ENCODE results near the gene YPEL2.

YPEL2 gene

DNA sequence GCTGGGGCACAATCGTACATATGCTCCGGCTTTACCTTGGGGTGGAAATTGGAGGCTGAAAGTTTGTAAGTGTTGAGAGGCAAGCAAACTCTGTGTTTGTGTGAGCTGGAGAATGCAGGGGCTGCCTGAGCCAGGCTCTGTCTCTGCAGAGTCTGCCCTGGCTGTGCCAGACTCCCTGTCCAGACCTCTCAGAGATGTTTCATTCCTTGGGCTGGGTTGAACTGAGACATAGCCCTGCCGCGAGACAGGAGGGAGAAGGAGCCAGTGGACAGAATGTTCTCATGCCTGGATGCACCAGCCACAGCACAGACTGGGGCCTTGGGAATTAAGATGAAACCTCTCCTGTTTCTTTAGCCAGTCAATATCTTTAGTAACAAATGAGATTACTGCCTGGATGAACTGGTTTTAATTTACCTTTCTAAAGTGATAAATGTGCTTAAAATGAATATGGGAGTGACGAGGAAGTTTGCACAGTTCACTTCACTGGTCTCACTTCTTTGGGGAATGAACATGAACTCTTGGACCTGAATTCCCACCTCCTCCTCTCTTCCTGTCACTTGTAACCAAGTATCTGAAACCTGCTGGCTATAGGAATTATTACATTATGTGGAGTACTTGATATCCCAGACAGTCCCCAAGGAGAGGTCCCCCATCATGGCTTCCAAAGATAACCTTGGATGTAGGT, 40.1 kb downstream of the YPEL2 start:
- H3K27ac Mint-ChIP-seq: peak overlapping the region; percentile 86
- no peaks in the 10 kb centered on the region for H3K27me3 Mint-ChIP-seq
- peaks cover 63% of the 10 kb centered on the region for H3K4me1 Mint-ChIP-seq
- DNase-seq (ENCODE audit: low spot score in 2 of 2) (no peak), ATAC-seq (ENCODE audit: low read depth) (no peak)
- peak overlapping the region; percentile 76 for H3K4me3 Mint-ChIP-seq
- H3K9me3 Mint-ChIP-seq: no peaks in the 10 kb centered on the region
- peaks cover 5% of the 10 kb centered on the region for H3K36me3 Mint-ChIP-seq

DNA sequence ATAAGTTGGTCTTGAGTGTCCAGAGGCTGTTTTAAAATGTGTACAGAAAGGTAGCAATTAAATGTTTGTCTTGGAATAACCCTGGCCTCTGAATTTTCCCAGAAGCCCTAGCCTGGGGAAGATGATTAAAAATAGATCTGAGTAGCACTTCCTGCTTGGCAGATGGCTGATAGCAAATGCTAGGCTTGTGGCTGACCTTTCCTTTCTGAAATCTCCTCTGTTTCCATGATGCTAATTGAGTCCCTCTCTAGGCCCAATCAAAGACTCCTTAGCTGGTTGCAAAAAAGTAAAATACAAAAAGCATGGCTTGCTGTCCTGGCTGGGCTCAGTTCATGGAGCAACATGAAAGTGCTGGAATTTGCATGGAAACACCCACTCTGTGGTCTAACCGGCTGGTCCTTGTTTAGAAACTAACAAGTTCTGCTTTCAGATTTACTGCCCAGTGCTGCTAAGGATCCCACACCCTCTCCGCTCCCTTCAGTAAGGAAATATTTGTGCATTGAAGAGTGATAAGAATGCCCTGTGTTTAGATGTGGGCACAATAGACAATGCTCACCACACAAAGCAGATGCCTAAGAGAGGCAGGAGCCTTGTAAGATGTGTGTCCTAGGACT, 40.8 kb downstream of the YPEL2 start:
- ATAC-seq (ENCODE audit: low read depth): peak; percentile 65
- no peaks in the 10 kb centered on the region for H3K9me3 Mint-ChIP-seq
- H3K4me3 Mint-ChIP-seq: peak overlapping the region; percentile 76
- H3K4me1 Mint-ChIP-seq: peaks cover 63% of the 10 kb centered on the region
- H3K27me3 Mint-ChIP-seq: no peaks in the 10 kb centered on the region
- H3K27ac Mint-ChIP-seq: peak overlapping the region; percentile 86
- DNase-seq (ENCODE audit: low spot score in 2 of 2): no peak
- H3K36me3 Mint-ChIP-seq: peaks cover 5% of the 10 kb centered on the region

DNA sequence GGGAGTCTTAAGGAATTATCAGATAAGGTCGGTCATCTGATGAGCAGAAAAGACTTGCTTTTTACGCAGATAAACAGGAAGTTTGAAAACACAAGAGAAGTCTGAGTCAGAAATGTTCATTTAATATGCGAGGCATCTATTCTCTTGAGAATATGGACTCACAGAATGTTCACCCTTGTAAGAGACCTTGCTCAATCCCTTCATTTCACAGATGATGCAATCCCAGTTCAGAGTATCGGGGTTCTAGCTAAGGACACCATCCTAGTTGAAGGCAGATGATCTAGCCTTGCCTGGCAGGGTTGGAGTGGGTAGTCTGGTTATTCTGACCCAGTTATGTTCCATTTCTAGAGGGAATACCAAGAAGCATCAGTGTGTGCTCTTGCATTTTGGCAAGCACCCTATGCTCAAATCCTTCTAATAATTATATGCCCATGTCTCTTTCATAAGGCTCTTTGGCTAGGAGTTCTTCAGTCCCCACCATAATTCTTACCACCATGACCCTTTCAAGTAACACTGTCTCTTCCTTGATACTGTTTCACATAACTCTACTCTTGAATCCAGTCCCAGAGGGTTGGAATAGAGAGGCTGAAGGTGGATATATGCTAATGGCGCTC, 42.5 kb downstream of the YPEL2 start:
- ATAC-seq (ENCODE audit: low read depth): no peak
- peak overlapping the region; percentile 86 for H3K27ac Mint-ChIP-seq
- DNase-seq (ENCODE audit: low spot score in 2 of 2): no peak
- H3K9me3 Mint-ChIP-seq: no peaks in the 10 kb centered on the region
- H3K36me3 Mint-ChIP-seq: no peaks in the 10 kb centered on the region
- peak overlapping the region; percentile 66 for H3K4me3 Mint-ChIP-seq
- H3K4me1 Mint-ChIP-seq: peaks cover 57% of the 10 kb centered on the region
- no peaks in the 10 kb centered on the region for H3K27me3 Mint-ChIP-seq

DNA sequence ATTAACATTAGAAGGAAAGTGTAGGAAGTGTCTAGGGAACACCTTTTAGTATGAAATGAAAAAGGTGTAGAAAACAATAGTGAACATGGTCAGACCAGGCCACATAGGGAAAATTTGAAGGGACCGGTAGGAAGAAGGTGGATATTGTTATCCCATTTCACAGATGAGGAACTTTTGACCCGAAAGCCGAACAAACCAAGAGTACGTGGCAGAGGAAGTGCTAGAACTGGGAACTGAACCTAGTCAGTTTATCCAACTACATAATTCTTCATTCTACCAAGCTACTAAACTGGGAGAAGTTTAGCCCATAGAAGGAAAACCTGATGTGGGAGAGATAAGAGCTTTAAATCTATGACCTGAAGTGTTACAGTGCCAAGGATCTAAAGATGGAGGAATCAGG, 43.2 kb downstream of the YPEL2 start:
- DNase-seq (ENCODE audit: low spot score in 2 of 2): no peak
- peaks cover 57% of the 10 kb centered on the region for H3K4me1 Mint-ChIP-seq
- no peaks in the 10 kb centered on the region for H3K9me3 Mint-ChIP-seq
- H3K4me3 Mint-ChIP-seq: peak overlapping the region; percentile 19
- no peaks in the 10 kb centered on the region for H3K36me3 Mint-ChIP-seq
- no peak for ATAC-seq (ENCODE audit: low read depth)
- H3K27me3 Mint-ChIP-seq: no peaks in the 10 kb centered on the region
- H3K27ac Mint-ChIP-seq: peak overlapping the region; percentile 86

DNA sequence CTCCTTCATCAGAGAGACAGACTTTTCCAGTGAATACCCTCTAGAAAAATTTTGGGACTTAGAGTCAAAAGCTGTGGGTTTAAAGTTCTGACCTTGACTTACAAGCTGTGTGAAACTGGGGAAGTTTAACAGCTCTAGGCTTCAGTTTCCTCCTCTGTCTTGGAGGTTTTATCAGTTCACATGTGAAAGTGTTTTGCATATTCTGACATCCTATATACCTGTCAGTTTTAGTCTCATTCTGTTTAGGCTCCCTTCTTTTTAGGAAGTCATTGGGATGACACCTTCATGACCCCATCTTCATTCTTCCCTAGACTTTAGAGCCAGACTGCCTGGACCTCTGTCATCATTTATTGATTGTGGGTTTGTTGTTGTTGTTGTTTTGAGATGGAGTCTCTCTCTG, 44.4 kb downstream of the YPEL2 start:
- ATAC-seq (ENCODE audit: low read depth): peak; percentile 68

DNA sequence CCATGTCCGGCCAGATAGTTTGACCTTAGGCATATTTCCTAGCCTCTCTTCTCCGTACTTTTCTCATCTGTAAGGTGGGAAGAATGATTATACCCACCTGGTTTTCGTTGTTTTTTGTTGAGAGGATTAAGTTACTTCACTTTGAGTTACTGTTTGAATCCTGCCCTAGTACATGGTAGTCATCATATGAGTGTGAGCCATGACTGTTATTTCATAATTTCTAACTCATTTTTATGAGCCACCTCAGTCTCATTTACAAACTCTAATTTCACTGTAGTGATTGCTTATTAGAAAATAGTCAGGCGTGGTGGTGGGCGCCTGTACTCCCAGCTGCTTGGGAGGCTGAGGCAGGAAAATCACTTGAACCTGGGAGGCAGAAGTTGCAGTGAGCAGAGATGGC, 45.1 kb downstream of the YPEL2 start:
- H3K9me3 Mint-ChIP-seq: no peaks in the 10 kb centered on the region
- DNase-seq (ENCODE audit: low spot score in 2 of 2) (no peak), ATAC-seq (ENCODE audit: low read depth) (no peak)
- H3K27me3 Mint-ChIP-seq: no peaks in the 10 kb centered on the region
- H3K27ac Mint-ChIP-seq: peak overlapping the region; percentile 8
- peaks cover 2% of the 10 kb centered on the region for H3K36me3 Mint-ChIP-seq
- no peak overlapping the region for H3K4me3 Mint-ChIP-seq
- peaks cover 48% of the 10 kb centered on the region for H3K4me1 Mint-ChIP-seq

More for the DNA sequence above, 44.4 kb downstream of the YPEL2 start:
- Mint-ChIP-seq H3K4me3 (peak overlapping the region; percentile 21), H3K36me3 (peaks cover 2% of the 10 kb centered on the region), H3K27me3 (no peaks in the 10 kb centered on the region), H3K4me1 (peaks cover 55% of the 10 kb centered on the region), H3K27ac (peak overlapping the region; percentile 8), H3K9me3 (no peaks in the 10 kb centered on the region)
- no peak for DNase-seq (ENCODE audit: low spot score in 2 of 2)

DNA sequence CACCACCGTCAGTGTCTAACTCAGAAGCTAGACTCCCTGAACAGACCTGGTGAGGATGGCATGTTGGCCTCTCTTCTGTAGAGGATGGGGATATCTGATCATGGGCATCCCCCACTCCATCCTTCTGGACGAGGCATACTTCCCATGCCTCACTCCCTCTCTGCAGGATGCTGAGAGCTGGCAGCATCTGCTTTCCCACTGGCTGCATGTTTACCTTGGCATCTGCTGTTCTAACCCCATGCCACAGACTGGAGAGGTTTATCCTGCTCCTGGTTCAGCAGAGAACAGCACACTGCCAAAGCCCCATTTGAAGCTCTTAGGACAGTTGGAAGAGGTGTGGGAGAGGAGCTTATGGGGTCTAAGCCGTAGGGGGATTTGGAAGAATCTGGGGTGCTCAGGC, 46.0 kb downstream of the YPEL2 start:
- ATAC-seq (ENCODE audit: low read depth) (no peak), DNase-seq (ENCODE audit: low spot score in 2 of 2) (no peak)
- peaks cover 39% of the 10 kb centered on the region for H3K4me1 Mint-ChIP-seq

DNA sequence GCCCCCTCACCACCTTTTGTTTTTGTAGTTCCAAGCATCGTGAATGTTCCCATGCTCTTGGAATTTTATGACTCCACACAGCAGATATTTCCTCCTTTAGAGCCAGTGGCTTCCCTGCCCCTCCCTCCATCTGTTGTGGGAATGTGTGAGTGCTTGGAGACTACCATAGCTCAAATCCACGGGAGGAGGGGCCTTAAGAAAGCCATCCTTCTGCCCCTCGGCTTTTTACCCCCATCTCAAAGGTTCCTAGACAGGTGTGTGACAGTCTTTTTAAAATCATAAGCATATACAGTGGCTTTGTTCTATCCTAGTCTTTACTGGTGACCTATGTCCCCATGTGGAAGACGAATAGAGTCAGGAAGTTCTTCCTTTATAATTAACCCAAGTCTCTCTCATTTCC, 47.2 kb downstream of the YPEL2 start:
- no peak overlapping the region for H3K27ac Mint-ChIP-seq

More for the DNA sequence above, 46.0 kb downstream of the YPEL2 start:
- no peak overlapping the region for H3K27ac Mint-ChIP-seq
- no peaks in the 10 kb centered on the region for H3K27me3 Mint-ChIP-seq
- H3K36me3 Mint-ChIP-seq: peaks cover 5% of the 10 kb centered on the region
- H3K9me3 Mint-ChIP-seq: no peaks in the 10 kb centered on the region
- no peak overlapping the region for H3K4me3 Mint-ChIP-seq

DNA sequence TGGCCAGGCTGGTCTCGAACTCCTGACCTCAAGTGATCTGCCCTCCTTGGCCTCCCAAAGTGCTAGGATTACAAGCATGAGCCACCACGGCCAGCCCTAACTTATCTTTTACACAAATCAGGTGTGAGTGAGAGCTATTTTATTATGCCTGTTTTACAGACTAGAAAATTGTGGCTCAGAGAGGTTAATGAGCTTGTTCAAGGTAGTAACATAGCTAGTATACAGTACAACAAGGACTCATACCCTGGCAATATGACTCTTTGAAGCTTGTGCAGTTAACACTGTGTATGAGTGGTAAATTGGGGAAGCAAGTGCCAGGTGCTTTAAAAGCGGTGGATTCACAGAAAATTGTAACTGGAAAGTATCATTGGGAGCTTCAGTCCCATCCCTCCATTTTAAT, 49.0 kb downstream of the YPEL2 start:
- H3K4me1 Mint-ChIP-seq: peaks cover 13% of the 10 kb centered on the region
- no peak overlapping the region for H3K4me3 Mint-ChIP-seq

More for the DNA sequence above, 47.2 kb downstream of the YPEL2 start:
- ATAC-seq (ENCODE audit: low read depth) (no peak), DNase-seq (ENCODE audit: low spot score in 2 of 2) (no peak)
- H3K4me3 Mint-ChIP-seq: no peak overlapping the region
- no peaks in the 10 kb centered on the region for H3K9me3 Mint-ChIP-seq
- peaks cover 29% of the 10 kb centered on the region for H3K4me1 Mint-ChIP-seq
- H3K27me3 Mint-ChIP-seq: no peaks in the 10 kb centered on the region
- peaks cover 5% of the 10 kb centered on the region for H3K36me3 Mint-ChIP-seq

DNA sequence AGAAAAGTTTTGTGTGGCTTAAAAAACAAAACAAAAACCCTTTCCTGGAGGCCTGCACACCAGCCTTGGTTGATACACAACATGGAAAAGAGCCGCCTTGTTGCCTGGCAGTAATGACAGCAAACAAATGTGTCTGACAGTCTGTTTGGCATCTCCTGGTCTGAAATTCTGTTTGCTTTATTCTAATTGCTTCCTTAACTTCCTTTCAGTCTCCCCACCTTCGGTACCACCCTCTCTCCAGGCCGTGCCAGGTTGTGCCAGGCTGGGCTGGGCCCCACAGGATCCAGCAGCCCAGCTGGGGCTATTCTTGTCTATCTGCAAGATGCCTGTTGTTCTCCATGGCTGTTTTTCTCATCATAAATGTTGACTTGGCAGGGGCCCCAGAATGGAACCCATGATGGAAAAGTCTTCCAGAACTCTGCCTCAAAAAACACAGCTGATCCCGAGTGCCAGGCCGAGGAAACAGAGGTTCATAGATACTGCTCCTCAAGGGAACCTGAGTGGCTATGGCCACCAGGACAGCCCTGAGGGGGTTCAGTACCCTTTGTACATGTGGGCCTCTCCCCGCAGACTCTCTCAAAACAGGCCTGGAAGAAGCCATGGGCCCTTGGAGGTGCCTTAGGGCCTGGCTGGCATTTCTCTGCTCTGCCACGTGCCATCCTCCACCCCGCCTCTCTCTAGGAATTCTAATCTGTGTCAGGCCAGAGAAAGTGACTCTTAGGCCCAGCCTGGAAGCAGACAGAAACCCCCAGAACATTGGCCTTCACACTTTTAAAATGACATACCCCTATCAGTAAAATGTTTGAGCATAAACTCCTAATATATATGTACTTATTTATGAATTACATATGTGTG, 50.5 kb downstream of the YPEL2 start:
- Mint-ChIP-seq H3K27ac (no peak overlapping the region), H3K36me3 (peaks cover 5% of the 10 kb centered on the region), H3K27me3 (no peaks in the 10 kb centered on the region), H3K9me3 (no peaks in the 10 kb centered on the region), H3K4me1 (peaks cover 8% of the 10 kb centered on the region), H3K4me3 (no peak overlapping the region)
- ATAC-seq (ENCODE audit: low read depth): no peak
- no peak for DNase-seq (ENCODE audit: low spot score in 2 of 2)

More for the DNA sequence above, 49.0 kb downstream of the YPEL2 start:
- DNase-seq (ENCODE audit: low spot score in 2 of 2): no peak
- Mint-ChIP-seq H3K27me3 (no peaks in the 10 kb centered on the region), H3K9me3 (no peaks in the 10 kb centered on the region), H3K36me3 (peaks cover 5% of the 10 kb centered on the region), H3K27ac (no peak overlapping the region)
- no peak for ATAC-seq (ENCODE audit: low read depth)

DNA sequence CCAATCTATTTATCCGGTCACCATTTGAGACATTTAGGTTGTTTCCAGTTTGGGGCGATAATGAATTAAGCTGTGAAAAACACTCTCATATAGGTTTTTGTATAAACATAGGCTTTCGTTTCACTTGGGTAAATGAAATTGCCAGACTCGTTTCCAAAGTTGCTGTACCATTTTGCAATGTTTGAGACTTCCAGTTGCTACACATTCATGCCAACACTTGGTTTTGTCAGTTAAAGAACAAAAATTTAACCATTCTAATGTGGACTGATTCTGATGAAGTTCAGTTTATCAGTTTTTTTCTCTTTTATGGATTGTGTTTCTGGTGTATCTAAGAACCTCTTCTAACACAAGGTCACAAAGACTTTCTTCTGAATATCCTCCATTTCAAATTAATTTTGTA, 52.4 kb downstream of the YPEL2 start:
- DNase-seq (ENCODE audit: low spot score in 2 of 2): no peak
- H3K4me3 Mint-ChIP-seq: no peak overlapping the region
- H3K27ac Mint-ChIP-seq: no peak overlapping the region
- no peak for ATAC-seq (ENCODE audit: low read depth)
- no peaks in the 10 kb centered on the region for H3K9me3 Mint-ChIP-seq
- peaks cover 3% of the 10 kb centered on the region for H3K4me1 Mint-ChIP-seq
- H3K36me3 Mint-ChIP-seq: peaks cover 7% of the 10 kb centered on the region
- no peaks in the 10 kb centered on the region for H3K27me3 Mint-ChIP-seq

DNA sequence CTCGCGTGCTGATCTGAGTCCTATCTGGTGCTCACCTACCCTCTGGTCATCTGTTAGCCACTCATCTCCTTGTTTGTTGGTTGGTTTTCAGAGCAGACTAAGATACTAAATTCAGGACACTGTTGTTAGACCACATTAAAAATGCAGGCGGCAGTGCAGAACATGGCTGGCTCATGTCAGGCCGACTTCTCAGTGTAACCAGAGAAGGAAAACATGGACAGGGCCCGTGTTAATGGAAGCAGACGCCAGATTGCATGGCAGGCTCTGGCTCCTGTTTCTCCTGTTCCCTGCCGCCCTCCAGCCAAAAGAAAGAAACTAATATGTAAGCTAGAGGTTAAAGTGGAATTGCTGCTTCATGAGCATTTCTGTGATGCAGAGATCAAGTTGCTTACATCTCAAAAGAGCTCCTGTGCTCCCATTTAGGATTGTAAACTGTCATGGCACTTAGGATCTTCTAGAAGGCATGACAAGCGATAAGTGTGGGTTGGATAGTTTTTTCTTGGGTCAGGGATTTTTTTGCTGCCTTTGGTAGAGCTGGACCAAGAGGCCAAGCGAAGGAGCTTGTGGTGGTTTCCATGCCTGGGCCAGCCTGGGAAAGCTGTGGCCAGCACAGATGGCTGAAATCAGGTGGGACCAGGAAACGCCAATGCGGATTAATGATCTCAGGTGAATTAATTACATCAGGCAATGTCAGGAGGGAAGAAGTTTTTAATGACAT, 56.1 kb downstream of the YPEL2 start:
- Mint-ChIP-seq H3K9me3 (no peaks in the 10 kb centered on the region), H3K27me3 (no peaks in the 10 kb centered on the region), H3K4me3 (no peak overlapping the region), H3K4me1 (peaks cover 2% of the 10 kb centered on the region), H3K36me3 (peaks cover 14% of the 10 kb centered on the region), H3K27ac (no peak overlapping the region)
- DNase-seq (ENCODE audit: low spot score in 2 of 2): no peak
- ATAC-seq (ENCODE audit: low read depth): no peak

DNA sequence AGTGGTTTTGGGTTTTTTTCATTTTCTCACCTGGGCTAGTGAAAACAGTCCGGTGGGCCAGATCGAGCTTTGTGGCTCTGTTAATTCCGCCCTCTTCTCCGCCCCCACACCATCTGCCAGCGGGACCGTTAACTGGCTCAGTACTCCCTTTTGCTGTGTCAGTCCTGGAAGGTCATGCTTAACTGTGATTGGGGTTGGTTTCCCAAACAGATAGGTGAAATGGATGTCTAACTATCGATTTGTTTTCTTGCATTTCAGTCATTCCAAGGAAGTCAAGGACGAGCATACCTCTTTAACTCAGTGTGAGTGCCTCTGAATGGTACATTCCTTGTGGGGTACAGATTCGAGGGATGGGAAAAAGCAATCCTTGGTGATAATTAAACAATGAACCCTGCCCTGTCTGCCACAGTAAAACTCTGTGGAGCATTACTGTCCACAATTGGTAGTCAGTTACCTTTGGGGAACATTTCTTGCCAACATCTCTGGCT, 56.7 kb downstream of the YPEL2 start:
- no peak overlapping the region for H3K27ac Mint-ChIP-seq
- no peaks in the 10 kb centered on the region for H3K27me3 Mint-ChIP-seq
- ATAC-seq (ENCODE audit: low read depth) (no peak), DNase-seq (ENCODE audit: low spot score in 2 of 2) (no peak)
- H3K4me1 Mint-ChIP-seq: peaks cover 2% of the 10 kb centered on the region
- H3K4me3 Mint-ChIP-seq: no peak overlapping the region
- no peaks in the 10 kb centered on the region for H3K9me3 Mint-ChIP-seq
- H3K36me3 Mint-ChIP-seq: peaks cover 14% of the 10 kb centered on the region

Measured in memory B cell (primary cell).